Osteocyte (in vitro differentiated cells): ENCODE measurements around the gene PDE4D. TPM values are rescaled to one million over a fixed set of nuclear protein-coding genes. Genes with fewer than 3 reads are reported as not detected.

Experiments used
- DNase-seq: peaks from one replicate; pipeline ENCODE4 v3.0.0; 2021; ENCODE audit warnings: mixed read lengths; ENCODE audit not compliant: unreplicated experiment; ENCODE audit errors: extremely low spot score
- H3K27ac Mint-ChIP-seq: one replicate; pipeline ENCODE4 v1.8.0; 2021; ENCODE audit warnings: mild to moderate bottlenecking, mixed read lengths; ENCODE audit not compliant: unreplicated experiment
- H3K27me3 Mint-ChIP-seq: one replicate; pipeline ENCODE4 v1.8.0; 2021; ENCODE audit warnings: mixed read lengths; ENCODE audit not compliant: unreplicated experiment
- H3K36me3 Mint-ChIP-seq: one replicate; pipeline ENCODE4 v1.8.0; 2021; ENCODE audit warnings: mixed read lengths; ENCODE audit not compliant: unreplicated experiment
- H3K4me1 Mint-ChIP-seq: one replicate; pipeline ENCODE4 v1.8.0; 2021; ENCODE audit warnings: mixed read lengths; ENCODE audit not compliant: unreplicated experiment
- H3K4me3 Mint-ChIP-seq: one replicate; pipeline ENCODE4 v1.8.0; 2021; ENCODE audit warnings: mild to moderate bottlenecking, moderate library complexity, mixed read lengths; ENCODE audit not compliant: unreplicated experiment
- H3K9me3 Mint-ChIP-seq: one replicate; pipeline ENCODE4 v1.8.0; 2021; ENCODE audit warnings: mixed read lengths; ENCODE audit not compliant: unreplicated experiment
- CTCF ChIP-seq: fragments of 200-600 bp; sonication (generic); IDR thresholded peaks from 2 replicates; pipeline ENCODE4 v1.5.0; 2021; ENCODE audit warnings: antibody characterized with exemption, mild to moderate bottlenecking, moderate library complexity
- total RNA-seq: library from RNA; stranded (reverse); gene quantifications from 2 replicates; pipeline ENCODE4 v1.2.1, GENCODE V29; 2021

PDE4D gene
- total RNA-seq, 1 donor from 2014 or later = 24.2 TPM

GRCh38 chr5:59123595-59124561 is 769.6 kb downstream of the PDE4D start:
- Mint-ChIP-seq H3K27ac (no peak overlapping the region), H3K9me3 (no peaks in the 10 kb centered on the region), H3K27me3 (no peaks in the 10 kb centered on the region), H3K4me1 (no peaks in the 10 kb centered on the region), H3K36me3 (no peaks in the 10 kb centered on the region), H3K4me3 (no peak overlapping the region)
- TF ChIP-seq CTCF = no peak
- no peak for DNase-seq

- Mint-ChIP-seq H3K4me1 (peaks cover 8% of the 10 kb centered on the region), H3K36me3 (no peaks in the 10 kb centered on the region), H3K27me3 (no peaks in the 10 kb centered on the region), H3K27ac (no peak overlapping the region), H3K4me3 (no peak overlapping the region), H3K9me3 (no peaks in the 10 kb centered on the region)
- no peak for DNase-seq
- TF ChIP-seq CTCF = no peak
Measured at GRCh38 chr5:59119480-59119879, 774.0 kb downstream of the PDE4D start.

GRCh38 chr5:59117320-59117719 is 776.2 kb downstream of the PDE4D start:
- TF ChIP-seq CTCF = no peak
- Mint-ChIP-seq H3K36me3 (no peaks in the 10 kb centered on the region), H3K4me1 (peaks cover 8% of the 10 kb centered on the region), H3K4me3 (no peak overlapping the region), H3K27ac (no peak overlapping the region), H3K27me3 (no peaks in the 10 kb centered on the region), H3K9me3 (no peaks in the 10 kb centered on the region)
- DNase-seq = no peak

- H3K36me3 Mint-ChIP-seq = no peaks in the 10 kb centered on the region
- no peak overlapping the region for H3K27ac Mint-ChIP-seq
- no peak overlapping the region for H3K4me3 Mint-ChIP-seq
Measured at GRCh38 chr5:59116231-59116865, 777.2 kb downstream of the PDE4D start.

More at GRCh38 chr5:59116231-59116865, 777.2 kb downstream of the PDE4D start:
- Mint-ChIP-seq H3K9me3 (no peaks in the 10 kb centered on the region), H3K27me3 (no peaks in the 10 kb centered on the region), H3K4me1 (peaks cover 8% of the 10 kb centered on the region)
- TF ChIP-seq CTCF = no peak
- no peak for DNase-seq
